Dendritic cell treated with granulocyte-macrophage colony-stimulating factor and Interleukin-4, amounts not matched to agents 40 ng/mL and 50 ng/mL, for 4 days (primary cell): ENCODE measurements around the gene RPE65.

Experiments
- H3K27ac Mint-ChIP-seq: one replicate; pipeline ENCODE4 v1.8.0; 2022; ENCODE audit warnings: mild to moderate bottlenecking, mixed read lengths
- H3K27me3 Mint-ChIP-seq: one replicate; pipeline ENCODE4 v1.8.0; 2022; ENCODE audit warnings: mild to moderate bottlenecking, mixed read lengths
- H3K36me3 Mint-ChIP-seq: one replicate; pipeline ENCODE4 v1.8.0; 2022; ENCODE audit warnings: low read depth, mixed read lengths
- H3K4me1 Mint-ChIP-seq: one replicate; pipeline ENCODE4 v1.8.0; 2022; ENCODE audit warnings: low read depth, mixed read lengths
- H3K4me3 Mint-ChIP-seq: one replicate; pipeline ENCODE4 v1.8.0; 2022; ENCODE audit warnings: mild to moderate bottlenecking, moderate library complexity, mixed read lengths
- H3K9me3 Mint-ChIP-seq: one replicate; pipeline ENCODE4 v1.8.0; 2022; ENCODE audit warnings: mixed read lengths
- intact Hi-C: fragments of 100-400 bp; cut with micrococcal nuclease; formaldehyde crosslinking; loops from one replicate; pipeline ENCODE4 v1.15.0; 2022

RPE65 gene

GRCh38 chr1:68473060-68473459, 23.3 kb upstream of the RPE65 start:
- Mint-ChIP-seq H3K27ac (no peak overlapping the region), H3K27me3 (no peaks in the 10 kb centered on the region), H3K9me3 (no peaks in the 10 kb centered on the region), H3K4me1 (no peaks in the 10 kb centered on the region), H3K36me3 (no peaks in the 10 kb centered on the region), H3K4me3 (no peak overlapping the region)
- intact Hi-C loops: no loop called here

GRCh38 chr1:68470388-68470970, 20.7 kb upstream of the RPE65 start:
- Mint-ChIP-seq H3K36me3 (no peaks in the 10 kb centered on the region), H3K4me3 (no peak overlapping the region), H3K27me3 (no peaks in the 10 kb centered on the region), H3K27ac (no peak overlapping the region), H3K9me3 (no peaks in the 10 kb centered on the region), H3K4me1 (no peaks in the 10 kb centered on the region)
- intact Hi-C loops: no loop called here

GRCh38 chr1:68464891-68465290, 15.1 kb upstream of the RPE65 start:
- H3K27me3 Mint-ChIP-seq: no peaks in the 10 kb centered on the region
- intact Hi-C loops: no loop called here
- H3K9me3 Mint-ChIP-seq: peaks cover 10% of the 10 kb centered on the region
- no peaks in the 10 kb centered on the region for H3K4me1 Mint-ChIP-seq
- no peak overlapping the region for H3K4me3 Mint-ChIP-seq
- no peak overlapping the region for H3K27ac Mint-ChIP-seq
- H3K36me3 Mint-ChIP-seq: no peaks in the 10 kb centered on the region

- Mint-ChIP-seq H3K27me3 (peaks cover 1% of the 10 kb centered on the region), H3K27ac (no peak overlapping the region), H3K4me3 (no peak overlapping the region), H3K9me3 (peaks cover 10% of the 10 kb centered on the region), H3K4me1 (no peaks in the 10 kb centered on the region), H3K36me3 (no peaks in the 10 kb centered on the region)
- intact Hi-C loops: no loop called here
Observed at GRCh38 chr1:68460935-68461334, 11.2 kb upstream of the RPE65 start.

GRCh38 chr1:68459796-68460195, 10.0 kb upstream of the RPE65 start:
- H3K4me3 Mint-ChIP-seq: no peak overlapping the region
- no peak overlapping the region for H3K27ac Mint-ChIP-seq
- peaks cover 10% of the 10 kb centered on the region for H3K9me3 Mint-ChIP-seq
- no peaks in the 10 kb centered on the region for H3K4me1 Mint-ChIP-seq
- peaks cover 1% of the 10 kb centered on the region for H3K27me3 Mint-ChIP-seq
- H3K36me3 Mint-ChIP-seq: no peaks in the 10 kb centered on the region
- intact Hi-C loops: no loop called here

- intact Hi-C loops: no loop called here
- peaks cover 10% of the 10 kb centered on the region for H3K9me3 Mint-ChIP-seq
- H3K27me3 Mint-ChIP-seq: peaks cover 1% of the 10 kb centered on the region
- no peaks in the 10 kb centered on the region for H3K4me1 Mint-ChIP-seq
- H3K4me3 Mint-ChIP-seq: no peak overlapping the region
- no peaks in the 10 kb centered on the region for H3K36me3 Mint-ChIP-seq
- H3K27ac Mint-ChIP-seq: no peak overlapping the region
Observed at GRCh38 chr1:68459091-68459490, 9.3 kb upstream of the RPE65 start.

- H3K9me3 Mint-ChIP-seq: no peaks in the 10 kb centered on the region
- H3K27me3 Mint-ChIP-seq: peaks cover 1% of the 10 kb centered on the region
- H3K4me3 Mint-ChIP-seq: no peak overlapping the region
- intact Hi-C loops: no loop called here
- no peaks in the 10 kb centered on the region for H3K36me3 Mint-ChIP-seq
- no peak overlapping the region for H3K27ac Mint-ChIP-seq
- H3K4me1 Mint-ChIP-seq: no peaks in the 10 kb centered on the region
Observed at GRCh38 chr1:68456202-68456601, 6.4 kb upstream of the RPE65 start.

- Mint-ChIP-seq H3K4me1 (no peaks in the 10 kb centered on the region), H3K9me3 (no peaks in the 10 kb centered on the region), H3K36me3 (no peaks in the 10 kb centered on the region), H3K27ac (no peak overlapping the region), H3K27me3 (no peaks in the 10 kb centered on the region), H3K4me3 (no peak overlapping the region)
- intact Hi-C loops: no loop called here
Observed at GRCh38 chr1:68454534-68454933, 4.8 kb upstream of the RPE65 start.

- no peak overlapping the region for H3K4me3 Mint-ChIP-seq
- no peak overlapping the region for H3K27ac Mint-ChIP-seq
- intact Hi-C loops: no loop called here
- H3K27me3 Mint-ChIP-seq: no peaks in the 10 kb centered on the region
- H3K9me3 Mint-ChIP-seq: no peaks in the 10 kb centered on the region
- peaks cover 13% of the 10 kb centered on the region for H3K4me1 Mint-ChIP-seq
- H3K36me3 Mint-ChIP-seq: no peaks in the 10 kb centered on the region
Observed at GRCh38 chr1:68453060-68453670, 3.4 kb upstream of the RPE65 start.

- Mint-ChIP-seq H3K4me3 (no peak overlapping the region), H3K9me3 (no peaks in the 10 kb centered on the region), H3K27me3 (no peaks in the 10 kb centered on the region), H3K36me3 (no peaks in the 10 kb centered on the region), H3K4me1 (peaks cover 15% of the 10 kb centered on the region), H3K27ac (no peak overlapping the region)
- intact Hi-C loops: loop anchor here (10.0 kb wide), 1 partner anchor 594 kb away; no protein-coding TSS in a partner anchor
Observed at GRCh38 chr1:68448365-68448764, 1.4 kb downstream of the RPE65 start.

- no peaks in the 10 kb centered on the region for H3K9me3 Mint-ChIP-seq
- intact Hi-C loops: loop anchor here (10.0 kb wide), 1 partner anchor 591 kb away; no protein-coding TSS in a partner anchor
- peaks cover 21% of the 10 kb centered on the region for H3K4me1 Mint-ChIP-seq
- H3K27me3 Mint-ChIP-seq: no peaks in the 10 kb centered on the region
- no peak overlapping the region for H3K27ac Mint-ChIP-seq
- H3K4me3 Mint-ChIP-seq: no peak overlapping the region
- no peaks in the 10 kb centered on the region for H3K36me3 Mint-ChIP-seq
Observed at GRCh38 chr1:68445709-68446108, 4.0 kb downstream of the RPE65 start.

- no peak overlapping the region for H3K27ac Mint-ChIP-seq
- intact Hi-C loops: loop anchor here (1.0 to 10.0 kb wide), 4 partner anchors 101 to 588 kb away; no protein-coding TSS in a partner anchor
- no peak overlapping the region for H3K4me3 Mint-ChIP-seq
- no peaks in the 10 kb centered on the region for H3K36me3 Mint-ChIP-seq
- peaks cover 16% of the 10 kb centered on the region for H3K4me1 Mint-ChIP-seq
- no peaks in the 10 kb centered on the region for H3K9me3 Mint-ChIP-seq
- no peaks in the 10 kb centered on the region for H3K27me3 Mint-ChIP-seq
Observed at GRCh38 chr1:68442822-68443556, 6.8 kb downstream of the RPE65 start.

GRCh38 chr1:68442006-68442405, 7.7 kb downstream of the RPE65 start:
- intact Hi-C loops: loop anchor here (5.0 to 10.0 kb wide), 2 partner anchors 100 to 587 kb away; no protein-coding TSS in a partner anchor
- no peaks in the 10 kb centered on the region for H3K27me3 Mint-ChIP-seq
- no peaks in the 10 kb centered on the region for H3K36me3 Mint-ChIP-seq
- no peak overlapping the region for H3K27ac Mint-ChIP-seq
- no peak overlapping the region for H3K4me3 Mint-ChIP-seq
- H3K4me1 Mint-ChIP-seq: peaks cover 20% of the 10 kb centered on the region
- H3K9me3 Mint-ChIP-seq: no peaks in the 10 kb centered on the region

GRCh38 chr1:68438310-68438709, 11.4 kb downstream of the RPE65 start:
- Mint-ChIP-seq H3K9me3 (no peaks in the 10 kb centered on the region), H3K27me3 (no peaks in the 10 kb centered on the region), H3K36me3 (no peaks in the 10 kb centered on the region), H3K27ac (no peak overlapping the region), H3K4me1 (peaks cover 25% of the 10 kb centered on the region), H3K4me3 (no peak overlapping the region)
- intact Hi-C loops: no loop called here
